Body of pancreas (tissue), 4 donors: Measurements from ENCODE around the gene NUP107.

Source experiments
- POLR2A ChIP-seq, 3 donors: fragments of 450-650 bp; IDR thresholded peaks; one replicate each; pipeline ENCODE4 v1.6.1; 2016; ENCODE audit warnings: antibody characterized with exemption in 3 of 3, mild to moderate bottlenecking in 2 of 3
- TF ChIP-seq, protein P1 (sequence below), 7 experiments: fragments of 450-650 bp in 4 of 7; fragments of 200-600 bp in 3 of 7; sonication (generic) in 3 of 7; IDR thresholded peaks; one replicate each; pipeline ENCODE4 v1.5.1; 2016 to 2019; ENCODE audit warnings: antibody characterized with exemption in 7 of 7

DNA sequence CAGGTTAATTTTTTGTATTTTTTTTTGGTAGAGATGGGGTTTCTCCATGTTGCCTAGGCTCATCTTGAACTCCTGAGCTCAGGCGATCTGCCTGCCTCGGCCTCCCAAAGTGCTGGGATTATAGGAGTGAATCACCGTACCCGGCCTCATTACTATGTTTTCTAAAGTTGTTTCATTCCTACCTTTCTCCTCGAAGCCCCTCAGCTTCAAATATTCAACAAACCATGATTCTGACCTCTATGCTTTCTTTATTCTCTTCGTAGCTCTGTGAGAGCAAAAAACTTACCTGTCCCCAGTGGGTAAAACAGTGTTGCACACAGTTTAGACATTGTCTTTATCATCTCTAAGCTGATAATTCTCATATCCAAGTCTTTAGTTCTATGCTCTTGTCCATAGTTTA is 95.0 kb downstream of the NUP107 start:
- TF ChIP-seq, protein P1, sequence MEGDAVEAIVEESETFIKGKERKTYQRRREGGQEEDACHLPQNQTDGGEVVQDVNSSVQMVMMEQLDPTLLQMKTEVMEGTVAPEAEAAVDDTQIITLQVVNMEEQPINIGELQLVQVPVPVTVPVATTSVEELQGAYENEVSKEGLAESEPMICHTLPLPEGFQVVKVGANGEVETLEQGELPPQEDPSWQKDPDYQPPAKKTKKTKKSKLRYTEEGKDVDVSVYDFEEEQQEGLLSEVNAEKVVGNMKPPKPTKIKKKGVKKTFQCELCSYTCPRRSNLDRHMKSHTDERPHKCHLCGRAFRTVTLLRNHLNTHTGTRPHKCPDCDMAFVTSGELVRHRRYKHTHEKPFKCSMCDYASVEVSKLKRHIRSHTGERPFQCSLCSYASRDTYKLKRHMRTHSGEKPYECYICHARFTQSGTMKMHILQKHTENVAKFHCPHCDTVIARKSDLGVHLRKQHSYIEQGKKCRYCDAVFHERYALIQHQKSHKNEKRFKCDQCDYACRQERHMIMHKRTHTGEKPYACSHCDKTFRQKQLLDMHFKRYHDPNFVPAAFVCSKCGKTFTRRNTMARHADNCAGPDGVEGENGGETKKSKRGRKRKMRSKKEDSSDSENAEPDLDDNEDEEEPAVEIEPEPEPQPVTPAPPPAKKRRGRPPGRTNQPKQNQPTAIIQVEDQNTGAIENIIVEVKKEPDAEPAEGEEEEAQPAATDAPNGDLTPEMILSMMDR (IDR thresholded peaks at IDR 0.05) = no peak
- no peak for TF ChIP-seq POLR2A (IDR thresholded peaks at IDR 0.05)
